SU-DHL-6 (cell line): Measurements from ENCODE around the gene HOXD4.

Source experiments
- EZH2phosphoT487 ChIP-seq: fragments of 200-600 bp; sonication (generic), shearing (Covaris generic); conservative IDR thresholded peaks from 2 replicates; pipeline ENCODE4 v1.6.1; 2018; ENCODE audit warnings: mild to moderate bottlenecking, antibody characterized with exemption, low read length, moderate library complexity, mixed read lengths
- TF ChIP-seq, protein P1 (sequence below): fragments of 200-600 bp; sonication (generic); IDR thresholded peaks from one replicate; pipeline ENCODE4 v1.5.1; 2017; ENCODE audit warnings: antibody characterized with exemption, mild to moderate bottlenecking, low read length, moderate library complexity; ENCODE audit not compliant: insufficient read depth, poor library complexity, severe bottlenecking

GRCh38 chr2:176110415-176111308 is 40.7 kb upstream of the HOXD4 start:
- TF ChIP-seq, protein P1, sequence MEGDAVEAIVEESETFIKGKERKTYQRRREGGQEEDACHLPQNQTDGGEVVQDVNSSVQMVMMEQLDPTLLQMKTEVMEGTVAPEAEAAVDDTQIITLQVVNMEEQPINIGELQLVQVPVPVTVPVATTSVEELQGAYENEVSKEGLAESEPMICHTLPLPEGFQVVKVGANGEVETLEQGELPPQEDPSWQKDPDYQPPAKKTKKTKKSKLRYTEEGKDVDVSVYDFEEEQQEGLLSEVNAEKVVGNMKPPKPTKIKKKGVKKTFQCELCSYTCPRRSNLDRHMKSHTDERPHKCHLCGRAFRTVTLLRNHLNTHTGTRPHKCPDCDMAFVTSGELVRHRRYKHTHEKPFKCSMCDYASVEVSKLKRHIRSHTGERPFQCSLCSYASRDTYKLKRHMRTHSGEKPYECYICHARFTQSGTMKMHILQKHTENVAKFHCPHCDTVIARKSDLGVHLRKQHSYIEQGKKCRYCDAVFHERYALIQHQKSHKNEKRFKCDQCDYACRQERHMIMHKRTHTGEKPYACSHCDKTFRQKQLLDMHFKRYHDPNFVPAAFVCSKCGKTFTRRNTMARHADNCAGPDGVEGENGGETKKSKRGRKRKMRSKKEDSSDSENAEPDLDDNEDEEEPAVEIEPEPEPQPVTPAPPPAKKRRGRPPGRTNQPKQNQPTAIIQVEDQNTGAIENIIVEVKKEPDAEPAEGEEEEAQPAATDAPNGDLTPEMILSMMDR, result no peak
- TF ChIP-seq EZH2phosphoT487, result no peak
